Fibroblast of villous mesenchyme (primary cell): Measurements from ENCODE around the gene ZNF648. TPM values are rescaled to one million over a fixed set of nuclear protein-coding genes. Genes with fewer than 3 reads are reported as not detected.

ENCODE experiments used
- DNase-seq: peaks from one replicate; pipeline ENCODE4 v3.0.0-alpha.2; 2010; ENCODE audit warnings: low read depth
- H3K4me3 ChIP-seq: 2 replicates; pipeline ENCODE4 v1.5.1; 2011; ENCODE audit warnings: low read depth, mild to moderate bottlenecking, low read length
- total RNA-seq: library from RNA; depleted of rRNA; stranded (reverse); fragments of >200 nt; gene quantifications from 2 replicates; pipeline ENCODE4 v1.2.3, GENCODE V29; 2012
- TF ChIP-seq, protein P1 (sequence below): IDR thresholded peaks from 2 replicates; pipeline ENCODE4 v1.5.1; 2012; ENCODE audit warnings: low read depth, mild to moderate bottlenecking, low read length; ENCODE audit not compliant: insufficient read depth

ZNF648 gene
- total RNA-seq, 1 donor: not detected

DNA sequence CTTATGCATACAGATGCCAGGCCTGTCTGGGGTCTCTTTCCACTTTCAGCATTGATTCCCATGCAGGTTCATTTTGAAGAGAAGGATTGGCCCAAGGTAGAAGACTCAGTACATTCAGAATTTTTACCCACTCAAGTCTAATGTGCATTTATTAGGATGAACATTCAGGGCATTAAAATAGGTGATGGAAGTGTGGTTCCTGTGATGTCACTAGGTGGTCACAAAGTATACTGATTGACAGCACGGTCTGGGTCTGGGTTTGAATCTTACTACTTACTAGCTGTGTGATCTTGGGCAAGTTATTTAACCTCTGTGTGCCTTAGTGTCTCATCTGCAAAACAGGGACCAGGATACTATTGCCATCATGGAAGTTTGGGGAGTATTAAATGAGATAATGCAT lies 711 bp upstream of the ZNF648 start:
- no peak for DNase-seq
- no peak overlapping the region for H3K4me3 ChIP-seq
- TF ChIP-seq, protein P1, sequence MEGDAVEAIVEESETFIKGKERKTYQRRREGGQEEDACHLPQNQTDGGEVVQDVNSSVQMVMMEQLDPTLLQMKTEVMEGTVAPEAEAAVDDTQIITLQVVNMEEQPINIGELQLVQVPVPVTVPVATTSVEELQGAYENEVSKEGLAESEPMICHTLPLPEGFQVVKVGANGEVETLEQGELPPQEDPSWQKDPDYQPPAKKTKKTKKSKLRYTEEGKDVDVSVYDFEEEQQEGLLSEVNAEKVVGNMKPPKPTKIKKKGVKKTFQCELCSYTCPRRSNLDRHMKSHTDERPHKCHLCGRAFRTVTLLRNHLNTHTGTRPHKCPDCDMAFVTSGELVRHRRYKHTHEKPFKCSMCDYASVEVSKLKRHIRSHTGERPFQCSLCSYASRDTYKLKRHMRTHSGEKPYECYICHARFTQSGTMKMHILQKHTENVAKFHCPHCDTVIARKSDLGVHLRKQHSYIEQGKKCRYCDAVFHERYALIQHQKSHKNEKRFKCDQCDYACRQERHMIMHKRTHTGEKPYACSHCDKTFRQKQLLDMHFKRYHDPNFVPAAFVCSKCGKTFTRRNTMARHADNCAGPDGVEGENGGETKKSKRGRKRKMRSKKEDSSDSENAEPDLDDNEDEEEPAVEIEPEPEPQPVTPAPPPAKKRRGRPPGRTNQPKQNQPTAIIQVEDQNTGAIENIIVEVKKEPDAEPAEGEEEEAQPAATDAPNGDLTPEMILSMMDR: no peak

DNA sequence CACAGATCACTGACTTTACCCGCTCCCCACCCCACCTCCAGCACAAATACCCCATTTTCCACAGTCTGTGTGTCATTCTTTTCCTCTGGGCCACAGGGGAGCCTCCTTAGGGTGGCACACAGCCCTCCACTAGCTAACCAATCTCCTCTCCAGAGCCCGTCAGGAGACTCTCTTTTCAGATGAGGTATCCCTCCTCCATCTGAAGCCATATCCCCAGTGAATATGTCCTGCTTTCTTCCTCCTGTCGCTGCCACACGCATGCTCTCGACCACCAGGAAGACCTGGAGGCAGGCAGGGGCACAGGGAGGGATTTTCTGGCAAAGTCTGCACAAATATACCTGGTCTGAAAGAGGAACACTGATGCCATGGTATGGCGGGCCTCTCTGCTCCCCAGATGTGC lies 635 bp downstream of the ZNF648 start:
- DNase-seq: no peak
- TF ChIP-seq, protein P1: no peak
- no peak overlapping the region for H3K4me3 ChIP-seq

DNA sequence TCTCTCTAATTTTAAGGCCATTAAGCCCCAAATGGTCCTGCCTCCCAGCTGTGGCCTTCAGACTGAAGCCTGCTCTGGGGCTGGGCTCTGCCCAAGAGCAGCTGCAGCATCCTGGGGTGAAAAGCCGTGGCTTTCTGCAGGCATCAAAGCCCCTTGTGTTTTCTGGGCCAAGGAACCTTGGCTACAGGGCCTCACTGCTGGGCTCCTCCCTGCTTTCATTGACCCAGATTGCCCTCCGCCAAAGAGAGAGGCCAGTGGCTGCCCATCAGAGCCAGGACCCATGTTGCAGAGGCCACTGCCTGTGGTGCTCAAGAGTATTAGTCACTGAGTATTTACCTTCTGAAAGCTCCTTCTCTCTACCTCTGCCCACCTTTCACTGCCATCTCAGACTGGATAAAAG lies 1.6 kb downstream of the ZNF648 start:
- TF ChIP-seq, protein P1: no peak
- H3K4me3 ChIP-seq: no peak overlapping the region

DNA sequence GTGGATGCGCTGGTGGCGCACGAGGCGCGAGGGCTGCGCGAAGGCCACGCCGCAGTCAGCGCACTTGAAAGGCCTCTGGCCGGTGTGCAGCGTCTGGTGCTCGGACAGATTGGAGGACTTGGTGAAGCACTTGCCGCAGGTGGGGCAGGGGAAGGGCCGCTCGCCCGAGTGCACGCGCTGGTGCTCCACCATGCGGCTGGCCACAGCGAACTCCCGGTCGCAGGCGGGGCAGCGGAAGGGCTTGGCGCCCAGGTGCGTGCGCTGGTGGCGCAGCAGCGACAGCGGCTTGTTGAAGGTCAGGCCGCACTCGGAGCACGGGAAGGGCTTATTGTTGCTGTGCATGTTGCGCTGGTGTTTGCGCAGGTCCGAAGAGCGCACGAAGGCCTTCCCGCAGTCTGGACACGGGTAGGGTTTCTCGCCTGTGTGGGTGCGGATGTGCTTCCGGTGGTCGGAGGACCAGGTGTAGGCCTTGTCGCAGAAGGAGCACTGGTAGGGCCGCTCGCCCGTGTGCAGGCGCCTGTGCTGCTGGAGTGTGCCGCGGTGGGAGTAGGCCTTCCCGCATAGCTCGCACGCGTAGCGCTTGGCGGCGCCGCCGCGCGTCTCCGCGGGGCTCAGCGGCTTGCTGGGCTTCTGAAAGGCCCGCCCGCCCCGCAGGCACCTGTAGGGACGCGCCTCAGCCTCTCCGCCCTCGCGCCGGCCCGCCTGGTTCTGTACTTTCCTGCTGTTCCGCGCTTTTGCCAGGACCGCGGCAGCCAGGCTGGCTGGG lies 4.7 kb downstream of the ZNF648 start:
- TF ChIP-seq, protein P1: no peak
- H3K4me3 ChIP-seq: no peak overlapping the region
- DNase-seq: no peak

More for the DNA sequence above, 1.6 kb downstream of the ZNF648 start:
- no peak for DNase-seq

DNA sequence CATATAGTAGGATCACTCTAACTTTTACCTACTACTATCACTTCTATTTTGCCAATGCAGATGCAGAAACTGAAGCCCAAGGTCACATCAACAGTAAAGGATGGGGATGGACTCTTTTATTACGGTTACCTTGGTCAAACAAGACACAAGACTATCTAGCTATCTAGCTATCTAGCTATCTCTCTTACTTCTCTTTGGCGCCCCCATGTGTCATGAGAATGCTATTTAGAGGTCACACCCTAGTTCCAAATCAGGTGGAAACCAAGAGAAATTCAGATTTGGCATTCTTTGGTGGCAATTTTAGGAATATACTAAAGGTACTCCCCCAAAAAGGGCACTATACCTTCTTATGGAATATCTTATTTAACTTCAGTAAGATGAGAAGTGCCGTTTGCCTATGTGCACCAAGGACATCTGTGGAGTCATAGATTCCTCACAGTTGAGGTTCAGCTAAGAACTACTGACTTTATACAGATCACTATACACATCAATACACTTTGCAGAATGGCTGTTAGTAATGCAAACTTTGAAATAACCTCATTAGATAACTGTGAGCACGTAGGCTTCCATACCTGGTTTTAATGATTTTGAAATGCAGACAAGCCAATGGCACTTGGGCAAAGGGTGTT lies 6.7 kb downstream of the ZNF648 start:
- TF ChIP-seq, protein P1: peak; percentile 38
- no peak overlapping the region for H3K4me3 ChIP-seq
- peak; percentile 17 for DNase-seq

DNA sequence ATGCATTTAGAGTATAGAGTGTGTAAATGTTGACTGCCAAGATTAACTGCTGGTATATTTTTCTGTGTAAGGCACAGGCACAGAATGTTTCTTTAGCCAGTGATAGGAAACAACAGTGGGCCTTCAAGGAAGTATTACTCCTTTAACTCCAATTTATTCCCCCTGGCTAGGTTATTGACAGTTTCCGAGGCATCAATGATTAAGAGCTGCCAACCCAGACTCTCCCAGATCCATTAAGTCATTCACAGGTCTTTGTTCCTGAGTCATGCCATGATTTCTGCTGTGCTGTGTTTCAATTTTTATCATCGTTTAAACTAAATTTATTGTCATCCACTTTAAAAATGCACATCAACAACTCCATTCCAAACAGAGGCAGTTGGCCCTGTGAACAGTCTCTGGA lies 9.2 kb downstream of the ZNF648 start:
- no peak overlapping the region for H3K4me3 ChIP-seq
- TF ChIP-seq, protein P1: no peak
- no peak for DNase-seq

DNA sequence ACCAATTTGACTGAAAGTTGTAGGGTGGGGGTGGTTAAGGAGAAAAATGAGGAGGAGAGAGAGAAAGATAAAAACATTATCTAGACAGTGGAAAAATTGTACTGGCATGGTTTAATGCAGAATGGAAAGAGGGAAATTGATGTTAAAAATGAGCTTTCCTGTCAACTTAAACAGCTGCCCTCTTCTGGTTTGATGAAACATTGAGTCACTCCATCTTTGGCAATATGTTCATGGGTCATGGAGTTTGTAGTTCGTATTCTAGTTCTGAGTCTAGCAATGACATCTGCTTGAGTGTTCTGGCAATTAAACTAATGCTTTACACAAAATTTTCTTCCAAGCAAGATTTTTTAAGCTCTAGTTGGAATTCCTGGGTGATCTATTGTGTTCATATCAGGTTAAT lies 9.6 kb downstream of the ZNF648 start:
- TF ChIP-seq, protein P1: no peak
- H3K4me3 ChIP-seq: no peak overlapping the region
- DNase-seq: no peak
